IPS DF 4.7 (cell line): ENCODE data around the gene FAM89A.
A peak's percentile ranks its signal among the peaks of the same experiment; 100 is the strongest.
"Not testable (repeated sequence)": the region's sequence is repeated elsewhere in the genome, so short reads cannot be mapped to it uniquely, and the experiment has no call there.

Source experiments
- DNase-seq: peaks from one replicate; pipeline ENCODE4 v3.0.0-alpha.2; 2013; ENCODE audit warnings: low spot score; ENCODE audit errors: extremely low read depth

Gene FAM89A

GRCh38 chr1:230994860-230995259 lies 45.2 kb downstream of the FAM89A start:
- DNase-seq = no peak

- DNase-seq = no peak
Observed at GRCh38 chr1:230992100-230992774, 47.8 kb downstream of the FAM89A start.

GRCh38 chr1:230987448-230987847 lies 52.6 kb downstream of the FAM89A start:
- no peak for DNase-seq

GRCh38 chr1:230986976-230987375 lies 53.1 kb downstream of the FAM89A start:
- no peak for DNase-seq

DNA sequence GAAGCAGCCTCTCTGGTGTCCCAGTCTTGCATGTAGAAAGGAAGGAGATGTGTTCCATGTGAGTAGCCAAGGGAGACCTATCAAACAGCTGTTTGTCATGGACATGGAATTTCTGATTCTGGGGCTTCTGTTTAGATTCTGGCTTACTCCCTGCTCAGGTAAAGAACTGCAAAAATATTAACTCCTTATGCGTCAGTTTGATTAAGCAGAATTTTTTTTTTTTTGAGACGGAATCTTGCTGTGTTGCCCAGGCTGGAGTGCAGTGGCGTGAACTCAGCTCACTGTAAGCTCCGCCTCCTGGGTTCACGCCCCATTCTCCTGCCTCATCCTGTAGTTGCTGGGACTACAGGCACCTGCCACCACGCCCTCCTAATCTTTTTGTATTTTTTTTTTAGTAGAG lies 54.3 kb downstream of the FAM89A start:
- DNase-seq = no peak

GRCh38 chr1:230984622-230985515 lies 55.2 kb downstream of the FAM89A start:
- not testable (repeated sequence) for DNase-seq

- DNase-seq = no peak
Observed at GRCh38 chr1:230983811-230984210, 56.2 kb downstream of the FAM89A start.

DNA sequence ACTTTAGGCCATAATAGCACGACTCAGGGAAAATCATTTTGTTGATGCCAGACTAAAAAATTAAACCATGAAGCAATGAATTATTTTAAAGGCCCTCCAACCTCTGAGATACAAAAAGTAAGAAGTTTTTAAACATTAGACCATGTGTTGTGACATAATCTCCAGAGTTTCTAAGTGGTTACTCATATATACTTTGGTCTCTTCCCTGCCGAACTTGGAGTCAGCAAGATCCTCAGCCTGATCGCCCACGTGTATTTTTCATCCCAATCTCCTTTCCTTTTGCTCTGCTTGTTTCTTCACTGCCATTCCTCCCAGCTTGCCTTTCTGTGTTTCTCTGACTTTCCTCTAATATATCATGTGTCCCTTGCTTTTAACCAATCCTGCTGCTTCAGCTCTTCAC lies 57.4 kb downstream of the FAM89A start:
- no peak for DNase-seq

DNA sequence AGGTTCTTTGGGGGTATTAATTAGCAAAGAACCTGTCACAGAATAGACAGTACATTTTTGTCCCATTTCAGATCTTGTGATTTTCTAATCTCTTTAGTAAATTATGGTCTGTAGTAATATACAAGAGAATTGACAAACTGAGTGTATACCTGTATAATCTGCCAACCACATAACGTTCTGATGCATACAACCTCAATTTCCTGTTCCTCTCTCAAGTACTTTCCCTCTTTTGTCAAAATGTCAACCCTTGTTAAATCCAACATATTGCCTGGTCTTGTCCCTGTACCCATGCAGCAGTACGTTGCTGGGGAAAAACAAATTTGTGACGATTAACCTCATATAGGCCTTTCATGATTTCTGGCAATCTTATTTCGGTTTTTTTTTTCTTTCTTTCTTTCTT lies 60.1 kb downstream of the FAM89A start:
- no peak for DNase-seq

- no peak for DNase-seq
Observed at GRCh38 chr1:230979389-230979716, 60.7 kb downstream of the FAM89A start.

- DNase-seq = peak; percentile 93
Observed at GRCh38 chr1:230978491-230979388, 61.3 kb downstream of the FAM89A start, which contains the start of the genes ARV1 and TTC13. Gene ARV1 (plus strand): TSS chr1:230979094. CDS start chr1:230979106, 12 bp downstream. Gene TTC13 (minus strand): TSS chr1:230978861. CDS start chr1:230978830, 31 bp downstream.

DNA sequence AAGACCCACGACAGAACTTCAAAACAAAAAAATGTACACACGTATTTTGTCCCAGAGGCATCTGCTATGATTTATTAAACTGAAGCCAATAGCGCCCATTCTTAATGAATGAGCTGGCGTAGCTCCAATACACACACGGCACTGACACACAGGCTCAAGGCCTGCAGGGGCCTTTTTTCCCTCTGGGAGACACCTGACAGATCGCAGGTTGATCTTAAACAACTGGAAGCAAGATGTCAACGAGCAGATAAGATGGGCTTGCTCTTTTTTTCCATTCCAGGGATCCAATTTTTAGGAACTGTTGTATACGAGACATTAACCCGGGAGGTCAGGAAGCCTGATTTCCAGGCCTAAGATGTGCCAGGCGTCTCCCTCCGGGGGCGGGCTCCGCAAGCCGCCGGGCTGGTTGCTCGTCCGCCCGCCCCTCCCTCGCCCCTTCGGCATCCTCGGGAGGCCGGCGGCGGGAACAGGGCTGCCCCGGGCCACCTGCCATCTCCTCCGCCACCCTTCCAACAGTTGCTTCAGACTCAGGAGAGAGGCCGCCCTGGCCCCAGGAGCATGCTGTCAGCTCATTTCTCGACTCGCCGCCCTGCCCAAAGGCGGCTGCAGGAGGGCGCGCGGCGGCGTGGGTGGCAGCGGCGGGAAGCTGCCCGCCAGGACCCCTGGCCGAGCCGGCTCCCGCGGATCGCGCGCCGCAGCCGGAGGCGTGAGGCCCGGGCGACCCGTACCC lies 62.1 kb downstream of the FAM89A start:
- DNase-seq = no peak

GRCh38 chr1:230976825-230977747 lies 63.0 kb downstream of the FAM89A start:
- DNase-seq = no peak

DNA sequence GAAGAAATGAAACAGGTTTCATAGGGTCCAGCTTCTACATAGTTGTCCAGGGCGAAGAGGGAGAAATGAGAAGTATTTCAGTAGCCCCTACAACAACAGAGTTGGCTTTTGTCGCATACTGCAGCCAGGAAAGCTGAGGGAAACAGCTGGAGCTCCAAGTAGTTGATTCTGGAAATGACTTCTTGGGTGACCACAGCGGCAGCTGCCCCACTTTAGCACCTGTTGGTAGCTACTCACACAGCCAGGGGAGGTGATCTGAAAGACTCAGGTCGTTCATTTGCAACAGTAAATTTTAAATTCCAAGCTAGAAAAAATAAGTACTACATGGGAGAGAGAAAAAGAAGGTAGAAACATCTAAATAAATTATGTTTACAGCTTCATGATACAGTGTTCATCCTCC lies 63.7 kb downstream of the FAM89A start:
- DNase-seq = no peak

- no peak for DNase-seq
Observed at GRCh38 chr1:230975636-230976035, 64.4 kb downstream of the FAM89A start.

GRCh38 chr1:230972855-230973271 lies 67.2 kb downstream of the FAM89A start:
- DNase-seq = no peak

- DNase-seq = no peak
Observed at GRCh38 chr1:230971771-230972170, 68.3 kb downstream of the FAM89A start.

DNA sequence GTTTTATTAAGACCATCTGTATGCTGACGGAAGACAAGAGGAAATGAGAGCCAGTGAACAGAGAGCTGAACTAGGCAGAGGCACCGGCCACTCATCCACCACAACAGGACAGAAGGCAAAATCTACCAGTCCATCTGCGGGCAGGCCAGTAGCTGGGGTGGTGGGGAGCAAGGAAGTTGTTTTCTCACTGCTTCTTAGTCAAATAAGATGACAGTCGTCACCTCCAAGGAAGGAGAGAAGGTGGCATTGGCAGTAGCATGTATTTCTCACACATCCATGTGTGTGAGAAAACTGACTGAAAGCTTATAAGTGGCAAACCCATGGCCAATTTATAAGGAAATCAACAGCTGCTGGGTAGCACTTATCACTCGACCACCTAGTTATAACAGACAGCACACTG lies 69.6 kb downstream of the FAM89A start:
- DNase-seq = no peak
